GM21390 (cell line): ENCODE results near the gene SLC25A31.

ENCODE experiments used
- ATAC-seq: cut with Tn5 transposase; IDR thresholded peaks from one replicate; pipeline ENCODE4 v1.9.1; 2021; ENCODE audit not compliant: unreplicated experiment

Gene SLC25A31

GRCh38 chr4:127730142-127730913 lies at the start of gene SLC25A31:
TSS of gene SLC25A31 (plus strand) at chr4:127730400. CDS start at chr4:127730546, 146 bp downstream.
- no peak for ATAC-seq

- no peak for ATAC-seq
Observed at GRCh38 chr4:127685292-127685691, 44.9 kb upstream of the SLC25A31 start.

- ATAC-seq = no peak
Observed at GRCh38 chr4:127686658-127687057, 43.5 kb upstream of the SLC25A31 start.

DNA sequence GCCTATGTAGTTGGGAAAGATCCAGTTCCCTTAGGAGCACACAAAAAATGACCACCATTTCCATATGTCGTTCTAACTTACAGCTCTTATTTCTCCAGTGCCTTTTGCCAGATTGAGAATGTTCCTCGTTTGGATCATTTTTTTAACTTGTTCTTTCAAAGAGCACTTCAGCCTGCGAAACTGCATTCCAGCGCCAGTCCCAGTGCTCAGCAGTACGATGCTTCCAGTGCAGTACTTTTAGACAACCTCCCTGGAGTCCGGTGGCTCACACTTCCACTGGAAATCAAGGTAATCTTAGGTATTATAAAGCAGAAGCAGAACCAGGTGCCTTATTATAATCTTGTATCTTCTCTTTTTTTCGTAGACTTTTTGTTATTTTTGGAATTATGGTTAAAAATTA lies 42.6 kb upstream of the SLC25A31 start:
- ATAC-seq = no peak

- peak; percentile 100 for ATAC-seq
Observed at GRCh38 chr4:127698789-127699200, 31.4 kb upstream of the SLC25A31 start.

GRCh38 chr4:127708985-127709384 lies 21.2 kb upstream of the SLC25A31 start:
- no peak for ATAC-seq

GRCh38 chr4:127709456-127709855 lies 20.7 kb upstream of the SLC25A31 start:
- no peak for ATAC-seq

DNA sequence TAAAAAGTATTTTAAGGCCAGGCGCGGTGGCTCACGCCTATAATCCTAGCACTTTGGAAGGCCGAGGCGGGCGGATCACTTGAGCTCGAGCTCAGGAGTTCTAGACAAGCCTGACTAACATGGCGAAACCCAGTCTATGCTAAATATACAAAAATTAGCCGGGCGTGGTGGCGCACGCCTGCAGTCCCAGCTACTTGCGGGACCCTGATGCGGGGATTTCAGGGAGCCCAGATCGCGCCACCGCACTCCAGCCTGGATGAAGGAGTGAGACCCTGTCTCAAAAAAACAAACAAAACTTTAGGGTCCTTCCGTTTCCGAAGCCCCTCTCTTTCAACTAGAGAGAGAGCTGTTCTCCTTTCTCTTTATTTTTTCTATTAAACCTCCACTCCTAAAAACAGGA lies 1.2 kb downstream of the SLC25A31 start:
- ATAC-seq = no peak

- peak; percentile 87 for ATAC-seq
Observed at GRCh38 chr4:127732623-127733328, 2.6 kb downstream of the SLC25A31 start.

DNA sequence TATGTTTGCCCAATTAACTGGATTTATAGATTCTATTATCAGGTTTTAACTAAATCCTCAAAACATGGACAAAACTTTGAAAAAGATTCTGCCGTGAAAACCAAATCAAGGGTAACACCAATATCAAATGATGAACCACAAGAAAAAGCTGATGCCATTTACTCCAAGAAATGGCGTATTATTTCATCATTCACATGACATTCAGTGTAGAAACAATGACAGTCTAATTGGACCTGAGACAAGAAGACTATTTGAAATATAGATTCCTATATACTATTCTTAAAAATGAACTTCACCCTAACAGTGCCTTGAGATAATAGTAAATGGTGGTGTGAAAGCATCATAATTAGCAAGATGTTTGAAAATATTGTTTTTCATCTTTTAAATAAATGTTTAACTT lies 4.8 kb downstream of the SLC25A31 start:
- ATAC-seq = no peak

DNA sequence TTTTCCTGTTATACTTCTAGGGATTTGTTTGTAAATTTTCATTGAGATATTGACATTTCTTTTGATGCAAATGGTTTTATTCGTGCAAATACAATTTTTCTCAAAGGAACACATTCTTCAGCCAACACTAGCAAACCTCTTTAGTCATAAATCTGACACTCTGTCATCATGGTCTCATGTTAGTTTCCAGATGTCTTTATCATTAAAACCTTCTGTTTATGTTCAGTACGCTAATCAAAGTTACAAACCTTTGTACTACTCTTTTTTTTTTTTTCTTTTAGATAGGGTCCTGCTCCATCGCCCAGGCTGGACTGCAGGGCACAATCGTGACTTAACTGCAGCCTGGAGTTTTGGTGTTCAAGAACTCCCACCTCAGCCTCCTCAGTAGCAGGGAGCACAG lies 7.1 kb downstream of the SLC25A31 start:
- ATAC-seq = no peak

DNA sequence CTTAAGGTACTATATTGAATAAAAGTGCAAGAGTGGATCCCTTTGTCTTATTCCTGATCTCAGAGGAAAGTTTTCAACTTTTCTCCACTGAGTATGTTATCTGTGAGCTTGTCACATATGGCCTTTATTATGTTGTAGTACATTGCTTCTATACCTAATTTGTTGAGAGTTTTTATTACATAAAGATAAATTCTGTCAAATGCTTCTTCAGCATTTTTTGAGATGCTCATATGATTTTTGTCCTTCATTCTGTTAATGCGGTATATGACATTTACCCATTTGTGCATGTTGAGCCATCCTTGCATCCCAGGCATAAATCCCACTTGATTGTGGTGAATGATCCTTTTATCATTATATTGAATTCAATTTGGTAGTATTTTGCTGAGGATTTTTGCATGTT lies 11.0 kb downstream of the SLC25A31 start:
- no peak for ATAC-seq

- no peak for ATAC-seq
Observed at GRCh38 chr4:127747883-127748282, 17.7 kb downstream of the SLC25A31 start.

GRCh38 chr4:127748957-127749356 lies 18.8 kb downstream of the SLC25A31 start:
- ATAC-seq = no peak

GRCh38 chr4:127756906-127757305 lies 26.7 kb downstream of the SLC25A31 start:
- no peak for ATAC-seq

DNA sequence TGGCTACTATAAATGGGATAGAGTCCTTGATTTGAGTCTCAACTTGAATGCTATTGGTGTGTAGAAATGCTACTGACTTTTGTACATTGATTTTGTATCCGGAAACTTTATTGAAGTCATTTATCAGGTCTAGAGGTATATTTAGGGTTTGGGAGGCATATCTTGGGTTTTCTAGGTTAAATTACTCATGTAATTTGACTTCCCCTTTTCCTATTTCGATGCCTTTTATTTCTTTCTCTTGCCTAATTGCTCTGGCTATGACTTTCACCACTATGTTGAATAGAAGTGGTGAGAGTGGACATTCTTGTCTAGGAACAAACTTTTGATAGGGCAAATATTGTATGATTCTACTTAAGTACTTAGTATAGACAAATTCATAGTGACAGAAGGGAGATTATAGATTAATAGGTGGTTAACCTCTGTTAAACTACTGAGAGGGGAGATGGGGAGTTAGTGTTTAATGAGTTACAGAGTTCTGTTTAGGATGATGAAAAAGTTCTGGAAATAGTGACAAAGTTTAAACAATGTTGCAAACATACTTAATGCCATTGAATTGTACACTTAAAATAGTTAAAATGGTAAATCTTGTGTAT lies 29.1 kb downstream of the SLC25A31 start:
- no peak for ATAC-seq

DNA sequence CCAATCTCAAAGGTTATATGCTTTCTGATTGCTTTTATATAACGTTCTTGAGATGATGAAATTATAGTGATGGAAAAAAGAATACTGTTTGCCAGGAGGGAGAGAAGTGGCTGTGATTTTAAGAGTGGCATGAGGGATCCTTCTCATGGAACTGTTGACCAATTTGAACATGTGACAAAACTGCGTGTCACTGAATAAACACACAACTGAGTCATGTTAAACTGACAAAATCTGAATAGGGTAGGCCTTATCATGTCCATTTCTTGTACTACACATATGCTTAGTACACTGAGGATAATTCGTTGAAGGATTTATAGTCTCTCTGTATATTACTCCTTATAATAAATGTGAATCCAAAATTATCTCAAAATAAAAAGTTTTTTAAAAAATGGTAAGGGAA lies 29.7 kb downstream of the SLC25A31 start:
- no peak for ATAC-seq

DNA sequence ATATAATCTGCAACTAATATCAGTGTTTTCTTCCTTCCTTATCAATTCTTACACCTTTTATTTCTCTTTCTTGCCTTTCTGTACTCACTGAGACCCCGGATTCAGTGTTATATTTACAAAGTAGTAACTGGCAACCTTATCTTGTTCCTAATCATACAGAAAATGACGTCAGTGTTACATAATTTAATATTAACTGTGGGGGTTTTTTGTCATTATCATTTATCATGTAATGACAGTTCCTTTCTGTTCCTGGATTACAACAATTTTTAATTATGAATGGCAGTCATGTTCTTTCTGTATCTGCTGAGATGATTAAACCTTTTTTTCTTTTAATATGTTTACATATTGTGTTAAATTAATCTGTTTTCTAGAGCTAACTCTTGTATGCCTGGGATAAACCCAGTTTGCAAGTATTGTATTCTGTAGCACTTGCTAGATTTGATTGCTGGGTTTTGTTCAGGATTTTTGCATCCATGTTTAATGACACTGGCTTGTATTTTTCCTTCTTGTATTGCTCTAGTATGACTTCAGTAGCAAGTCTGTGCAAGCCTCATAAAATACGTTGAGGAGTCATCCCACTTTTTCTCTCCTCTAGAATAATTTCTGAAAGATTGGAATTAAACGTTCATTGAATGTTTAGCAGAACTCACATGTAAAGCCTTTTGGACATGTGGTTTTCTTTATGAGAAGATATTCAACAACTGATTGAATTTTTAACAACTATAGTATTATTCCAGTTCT lies 41.5 kb downstream of the SLC25A31 start:
- ATAC-seq = no peak

GRCh38 chr4:127772769-127773671 lies 42.8 kb downstream of the SLC25A31 start:
- no peak for ATAC-seq

DNA sequence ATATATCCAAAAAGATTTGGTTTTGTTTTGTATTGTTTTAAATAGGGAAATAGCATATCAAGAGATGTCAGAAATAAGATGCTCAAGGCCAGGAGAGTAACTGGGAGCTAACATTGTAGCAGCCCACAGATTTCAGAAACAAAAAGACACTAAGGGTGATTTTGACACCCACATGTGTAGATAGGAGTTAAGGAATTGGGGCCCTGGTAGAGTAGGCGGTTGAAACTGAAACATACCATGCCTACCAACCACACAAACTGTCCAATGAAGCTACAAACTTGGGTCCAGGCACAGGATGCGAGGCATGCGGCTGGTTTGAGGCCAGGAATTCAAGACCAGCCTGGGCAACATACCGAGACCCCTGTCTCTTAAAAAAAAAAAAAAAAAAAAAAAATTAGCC lies 45.6 kb downstream of the SLC25A31 start:
- no peak for ATAC-seq
